HCT116 (cell line): ENCODE data around the gene DOCK3. TPM values are rescaled to one million over a fixed set of nuclear protein-coding genes. Genes with fewer than 3 reads are reported as not detected.

Source experiments
- ATAC-seq: fragments of 200-7000 bp; cut with Tn5 transposase; 2 replicates; pipeline ENCODE4 v1.9.1; 2020; ENCODE audit warnings: mild to moderate bottlenecking, moderate library complexity
- BruUV-seq: library from RNA; stranded (reverse); fragments of 400-500 nt; replicated peaks from 2 replicates; lab custom pipeline; 2021; lab: Mats Ljungman, UMichigan
- CTCF ChIA-PET: fragments of 300-600 bp; sonication (Branson Sonifier 250); formaldehyde crosslinking; loops from one replicate; lab custom pipeline; 2021; ENCODE audit warnings: antibody characterized with exemption; lab: Charles Lee
- POLR2A ChIA-PET: fragments of 300-600, 350-600 bp; sonication (Branson Sonifier 250); formaldehyde crosslinking; loops from one replicate; lab custom pipeline; 2021; ENCODE audit warnings: antibody characterized with exemption; lab: Charles Lee
- RAD21 ChIA-PET, 2 experiments: fragments of 300-600 bp; sonication (Branson Sonifier 250); formaldehyde crosslinking; loops; one replicate each; lab custom pipeline; 2023; ENCODE audit warnings: low total read pairs in 2 of 2; ENCODE audit not compliant: uncharacterized antibody in 2 of 2, unreplicated experiment in 2 of 2, low non-redundant PET in 1 of 2; lab: Charles Lee
- DNase-seq: peaks from one replicate; pipeline ENCODE4 v3.0.0-alpha.2; 2010; ENCODE audit warnings: low read depth, low spot score
- H2AFZ ChIP-seq: fragments of 200-600 bp; shearing (Covaris generic), sonication (generic); 2 replicates; pipeline ENCODE4 v1.6.1; 2017; ENCODE audit warnings: low read depth, mixed run types, mixed read lengths, antibody characterized with exemption, low read length; ENCODE audit not compliant: poor library complexity, severe bottlenecking
- H3K27ac ChIP-seq: 2 replicates; pipeline ENCODE4 v1.5.1; 2012; ENCODE audit warnings: low read depth, low read length
- H3K27me3 ChIP-seq: fragments of 200-600 bp; sonication (generic); 2 replicates; pipeline ENCODE4 v1.6.1; 2016; ENCODE audit warnings: mixed run types, low read length, mixed read lengths; ENCODE audit not compliant: insufficient read depth
- H3K36me3 ChIP-seq, 2 experiments: fragments of 200-500 bp in 1 of 2; fragments of 200-600 bp in 1 of 2; sonication (Bioruptor generic) in 1 of 2; sonication (generic) in 1 of 2; 2 replicates each; pipeline versions ENCODE4 v1.5.1 to v1.6.1; 2014 to 2016; ENCODE audit warnings: low read length in 2 of 2, inconsistent platforms in 1 of 2, mixed read lengths in 1 of 2, mixed run types in 1 of 2; ENCODE audit not compliant: insufficient read depth in 2 of 2, control insufficient read depth in 1 of 2
- H3K4me1 ChIP-seq, 2 experiments: fragments of 200-600 bp in 1 of 2; sonication (generic) in 1 of 2; 2 replicates each; pipeline versions ENCODE4 v1.5.1 to v1.6.1; 2012 to 2017; ENCODE audit warnings: low read length in 2 of 2, inconsistent platforms in 1 of 2, mild to moderate bottlenecking in 1 of 2, mixed read lengths in 1 of 2, mixed run types in 1 of 2, moderate library complexity in 1 of 2; ENCODE audit not compliant: insufficient read depth in 2 of 2, control insufficient read depth in 1 of 2
- H3K4me2 ChIP-seq: fragments of 200-600 bp; sonication (generic); 2 replicates; pipeline ENCODE4 v1.6.1; 2017; ENCODE audit warnings: mixed run types, low read length, mixed read lengths
- H3K4me3 ChIP-seq, 2 experiments: fragments of 200-600 bp in 1 of 2; sonication (generic) in 1 of 2; replicated peaks in 1 of 2; 2 replicates each; pipeline ENCODE4 v1.5.1; 2011 to 2016; ENCODE audit warnings: low read length in 2 of 2, control low read depth in 1 of 2, low read depth in 1 of 2, mild to moderate bottlenecking in 1 of 2, mixed read lengths in 1 of 2, mixed run types in 1 of 2
- H3K79me2 ChIP-seq: fragments of 200-600 bp; sonication (generic); 2 replicates; pipeline ENCODE4 v1.6.1; 2017; ENCODE audit warnings: mild to moderate bottlenecking, mixed run types, low read length, moderate library complexity, mixed read lengths; ENCODE audit not compliant: insufficient read depth
- H3K9ac ChIP-seq: fragments of 200-600 bp; sonication (generic); 2 replicates; pipeline ENCODE4 v1.6.1; 2016; ENCODE audit warnings: low read length, mixed read lengths
- H3K9me2 ChIP-seq: fragments of 200-600 bp; sonication (generic), shearing (Covaris generic); 2 replicates; pipeline ENCODE4 v1.6.1; 2017; ENCODE audit warnings: mixed run types, mild to moderate bottlenecking, moderate library complexity; ENCODE audit not compliant: insufficient read depth
- H3K9me3 ChIP-seq, 2 experiments: fragments of 200-500 bp in 1 of 2; fragments of 200-600 bp in 1 of 2; sonication (Bioruptor generic) in 1 of 2; sonication (generic) in 1 of 2; 2 replicates each; pipeline ENCODE4 v1.6.1; 2014 to 2017; ENCODE audit warnings: low read length in 2 of 2, mixed read lengths in 2 of 2, inconsistent platforms in 1 of 2, low read depth in 1 of 2, mild to moderate bottlenecking in 1 of 2, mixed run types in 1 of 2, moderate library complexity in 1 of 2; ENCODE audit not compliant: control insufficient read depth in 1 of 2, insufficient read depth in 1 of 2
- H4K20me1 ChIP-seq: fragments of 200-600 bp; sonication (generic), shearing (Covaris generic); 2 replicates; pipeline ENCODE4 v1.6.1; 2017; ENCODE audit warnings: mixed run types, mild to moderate bottlenecking, moderate library complexity; ENCODE audit not compliant: insufficient read depth
- ELF1 ChIP-seq: IDR thresholded peaks from 2 replicates; pipeline ENCODE4 v1.6.1; 2012; ENCODE audit warnings: low read depth, borderline replicate concordance
- JUND ChIP-seq: IDR thresholded peaks from 2 replicates; pipeline ENCODE4 v1.6.1; 2012
- POLR2AphosphoS5 ChIP-seq: IDR thresholded peaks from 2 replicates; pipeline ENCODE4 v1.6.1; 2011; ENCODE audit warnings: mild to moderate bottlenecking, low read depth, low read length, moderate library complexity
- SIN3A ChIP-seq: IDR thresholded peaks from 2 replicates; pipeline ENCODE4 v1.6.1; 2012; ENCODE audit warnings: low read depth
- SP1 ChIP-seq: IDR thresholded peaks from 2 replicates; pipeline ENCODE4 v1.6.1; 2012; ENCODE audit warnings: low read depth
- SRF ChIP-seq: IDR thresholded peaks from 2 replicates; pipeline ENCODE4 v1.6.1; 2012; ENCODE audit warnings: low read depth
- TCF7L2 ChIP-seq: IDR thresholded peaks from 2 replicates; pipeline ENCODE4 v1.7.0; 2011; ENCODE audit warnings: borderline replicate concordance, inconsistent platforms; ENCODE audit not compliant: insufficient read depth, insufficient read length; ENCODE audit errors: extremely low read depth
- YY1 ChIP-seq: IDR thresholded peaks from 2 replicates; pipeline ENCODE4 v1.6.1; 2011; ENCODE audit warnings: low read length, low read depth, moderate library complexity, mild to moderate bottlenecking; ENCODE audit not compliant: insufficient replicate concordance; ENCODE audit errors: extremely low read depth
- ZFX ChIP-seq: fragments of 450-650 bp; IDR thresholded peaks from 2 replicates; pipeline ENCODE4 v1.6.1; 2017
- ZNF274 ChIP-seq: fragments of 200-500 bp; sonication (Bioruptor generic); IDR thresholded peaks from 2 replicates; pipeline ENCODE4 v1.6.1; 2014; ENCODE audit warnings: mild to moderate bottlenecking, low read depth, low read length, inconsistent platforms
- intact Hi-C: fragments of 100-400 bp; cut with micrococcal nuclease; formaldehyde crosslinking; loops from 2 replicates; pipeline ENCODE4 v1.10.0; 2022
- total RNA-seq: library from RNA; stranded (reverse); gene quantifications from one replicate; pipeline ENCODE4 v1.2.1, GENCODE V29; 2021; ENCODE audit not compliant: unreplicated experiment
- TF ChIP-seq, protein P1 (sequence below), 3 experiments: fragments of 200-600 bp in 1 of 3; sonication (generic) in 1 of 3; IDR thresholded peaks in 2 of 3; conservative IDR thresholded peaks in 1 of 3; 2 replicates each; pipeline ENCODE4 v1.5.1; 2012 to 2017; ENCODE audit warnings: low read depth in 2 of 3, low read length in 2 of 3, antibody characterized with exemption in 1 of 3, borderline replicate concordance in 1 of 3, control low read depth in 1 of 3, mild to moderate bottlenecking in 1 of 3, mixed read lengths in 1 of 3, mixed run types in 1 of 3, moderate library complexity in 1 of 3; ENCODE audit not compliant: insufficient read depth in 1 of 3
- TF ChIP-seq, protein P2 (sequence below): IDR thresholded peaks from 2 replicates; pipeline ENCODE4 v1.6.1; 2011; ENCODE audit warnings: mild to moderate bottlenecking, low read length, moderate library complexity; ENCODE audit not compliant: insufficient replicate concordance; ENCODE audit errors: extremely low read depth
- TF ChIP-seq, protein P3 (sequence below): IDR thresholded peaks from 2 replicates; pipeline ENCODE4 v1.6.1; 2012; ENCODE audit warnings: low read depth

Gene DOCK3
- total RNA-seq, 1 experiment from 2014 or later: 4.2 TPM

DNA sequence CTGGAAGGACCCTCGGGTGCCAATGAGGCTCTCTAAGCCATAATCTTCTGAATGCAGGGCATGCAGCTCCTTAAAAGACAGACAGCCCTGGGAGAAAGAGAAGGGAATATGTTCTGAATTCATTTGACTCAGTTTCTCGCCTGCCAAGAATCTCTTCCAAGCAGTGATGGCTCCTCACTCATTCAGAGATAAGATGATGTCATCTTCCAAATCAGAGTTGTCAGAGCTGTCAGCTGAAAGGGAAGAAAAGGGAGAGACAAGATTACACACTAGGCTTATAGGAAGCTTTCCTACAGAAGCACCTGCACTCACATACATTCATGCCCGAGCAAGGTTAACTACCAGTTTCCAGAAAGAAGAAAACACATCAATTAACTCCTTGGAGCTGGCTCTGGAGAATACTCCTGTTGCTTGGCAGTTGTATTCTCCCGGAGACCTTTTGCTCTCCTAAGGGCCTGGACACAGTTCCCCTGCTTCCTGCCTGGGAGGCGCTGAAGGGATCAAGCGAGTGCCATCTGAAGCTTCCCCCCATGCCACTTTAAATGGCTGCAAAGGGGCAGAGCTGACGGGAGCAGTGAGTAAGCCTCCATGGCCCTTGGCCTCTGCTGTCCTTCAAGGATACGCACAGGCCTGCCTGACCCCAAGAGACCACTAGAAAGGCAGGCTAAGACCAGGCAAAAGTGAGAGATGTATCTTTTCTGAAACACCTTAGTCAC is 724.0 kb downstream of the DOCK3 start (continued):
- TF ChIP-seq, protein P1, sequence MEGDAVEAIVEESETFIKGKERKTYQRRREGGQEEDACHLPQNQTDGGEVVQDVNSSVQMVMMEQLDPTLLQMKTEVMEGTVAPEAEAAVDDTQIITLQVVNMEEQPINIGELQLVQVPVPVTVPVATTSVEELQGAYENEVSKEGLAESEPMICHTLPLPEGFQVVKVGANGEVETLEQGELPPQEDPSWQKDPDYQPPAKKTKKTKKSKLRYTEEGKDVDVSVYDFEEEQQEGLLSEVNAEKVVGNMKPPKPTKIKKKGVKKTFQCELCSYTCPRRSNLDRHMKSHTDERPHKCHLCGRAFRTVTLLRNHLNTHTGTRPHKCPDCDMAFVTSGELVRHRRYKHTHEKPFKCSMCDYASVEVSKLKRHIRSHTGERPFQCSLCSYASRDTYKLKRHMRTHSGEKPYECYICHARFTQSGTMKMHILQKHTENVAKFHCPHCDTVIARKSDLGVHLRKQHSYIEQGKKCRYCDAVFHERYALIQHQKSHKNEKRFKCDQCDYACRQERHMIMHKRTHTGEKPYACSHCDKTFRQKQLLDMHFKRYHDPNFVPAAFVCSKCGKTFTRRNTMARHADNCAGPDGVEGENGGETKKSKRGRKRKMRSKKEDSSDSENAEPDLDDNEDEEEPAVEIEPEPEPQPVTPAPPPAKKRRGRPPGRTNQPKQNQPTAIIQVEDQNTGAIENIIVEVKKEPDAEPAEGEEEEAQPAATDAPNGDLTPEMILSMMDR (IDR thresholded peaks at IDR 0.05 in 2 of 3, conservative IDR thresholded peaks at IDR 0.05 in 1 of 3; ENCODE audit: borderline replicate concordance in 1 of 3, insufficient read depth in 1 of 3, low read depth in 2 of 3, low read length in 2 of 3): no peak
- TF ChIP-seq, protein P2, sequence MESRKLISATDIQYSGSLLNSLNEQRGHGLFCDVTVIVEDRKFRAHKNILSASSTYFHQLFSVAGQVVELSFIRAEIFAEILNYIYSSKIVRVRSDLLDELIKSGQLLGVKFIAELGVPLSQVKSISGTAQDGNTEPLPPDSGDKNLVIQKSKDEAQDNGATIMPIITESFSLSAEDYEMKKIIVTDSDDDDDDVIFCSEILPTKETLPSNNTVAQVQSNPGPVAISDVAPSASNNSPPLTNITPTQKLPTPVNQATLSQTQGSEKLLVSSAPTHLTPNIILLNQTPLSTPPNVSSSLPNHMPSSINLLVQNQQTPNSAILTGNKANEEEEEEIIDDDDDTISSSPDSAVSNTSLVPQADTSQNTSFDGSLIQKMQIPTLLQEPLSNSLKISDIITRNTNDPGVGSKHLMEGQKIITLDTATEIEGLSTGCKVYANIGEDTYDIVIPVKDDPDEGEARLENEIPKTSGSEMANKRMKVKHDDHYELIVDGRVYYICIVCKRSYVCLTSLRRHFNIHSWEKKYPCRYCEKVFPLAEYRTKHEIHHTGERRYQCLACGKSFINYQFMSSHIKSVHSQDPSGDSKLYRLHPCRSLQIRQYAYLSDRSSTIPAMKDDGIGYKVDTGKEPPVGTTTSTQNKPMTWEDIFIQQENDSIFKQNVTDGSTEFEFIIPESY: no peak

DNA sequence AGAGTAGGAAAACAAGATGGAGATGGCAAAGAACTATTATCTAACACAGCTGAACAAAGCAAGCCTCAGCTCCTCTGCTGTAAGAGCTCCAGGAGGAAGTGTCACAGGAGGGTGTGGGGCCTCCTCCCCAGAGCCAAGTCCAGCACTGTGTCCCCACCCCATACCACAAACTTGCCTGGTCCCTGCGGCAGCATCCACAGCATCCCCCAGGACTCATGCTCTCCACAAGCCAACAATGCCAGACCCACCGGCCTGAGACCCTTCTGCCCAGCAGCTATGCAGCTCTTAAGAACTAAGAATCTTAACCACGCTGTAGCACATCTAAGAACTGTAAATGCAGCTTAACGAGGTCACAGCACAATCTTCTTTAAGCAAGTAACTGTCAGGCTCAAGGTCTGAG is 725.4 kb downstream of the DOCK3 start:
- ChIA-PET POLR2A (no interaction called here), RAD21 (no interaction called here), CTCF (no interaction called here)
- intact Hi-C loops: no loop called here
- no peak overlapping the region for H3K4me2 ChIP-seq
- no peak overlapping the region for H2AFZ ChIP-seq
- no peak overlapping the region for H3K27ac ChIP-seq
- no peak overlapping the region for H3K9ac ChIP-seq
- ATAC-seq (no peak), DNase-seq (no peak)
- no peaks in the 10 kb centered on the region for H3K27me3 ChIP-seq
- peaks cover 41 to 47% of the 10 kb centered on the region in 2 experiments for H3K36me3 ChIP-seq
- TF ChIP-seq TCF7L2 (no peak), JUND (no peak), ZNF274 (no peak), SRF (no peak), YY1 (no peak), ZFX (no peak), POLR2AphosphoS5 (no peak), SP1 (no peak), ELF1 (no peak), SIN3A (no peak)
- TF ChIP-seq, protein P1 (IDR thresholded peaks at IDR 0.05 in 2 of 3, conservative IDR thresholded peaks at IDR 0.05 in 1 of 3; ENCODE audit: borderline replicate concordance in 1 of 3, insufficient read depth in 1 of 3, low read depth in 2 of 3, low read length in 2 of 3): no peak
- TF ChIP-seq, protein P3, sequence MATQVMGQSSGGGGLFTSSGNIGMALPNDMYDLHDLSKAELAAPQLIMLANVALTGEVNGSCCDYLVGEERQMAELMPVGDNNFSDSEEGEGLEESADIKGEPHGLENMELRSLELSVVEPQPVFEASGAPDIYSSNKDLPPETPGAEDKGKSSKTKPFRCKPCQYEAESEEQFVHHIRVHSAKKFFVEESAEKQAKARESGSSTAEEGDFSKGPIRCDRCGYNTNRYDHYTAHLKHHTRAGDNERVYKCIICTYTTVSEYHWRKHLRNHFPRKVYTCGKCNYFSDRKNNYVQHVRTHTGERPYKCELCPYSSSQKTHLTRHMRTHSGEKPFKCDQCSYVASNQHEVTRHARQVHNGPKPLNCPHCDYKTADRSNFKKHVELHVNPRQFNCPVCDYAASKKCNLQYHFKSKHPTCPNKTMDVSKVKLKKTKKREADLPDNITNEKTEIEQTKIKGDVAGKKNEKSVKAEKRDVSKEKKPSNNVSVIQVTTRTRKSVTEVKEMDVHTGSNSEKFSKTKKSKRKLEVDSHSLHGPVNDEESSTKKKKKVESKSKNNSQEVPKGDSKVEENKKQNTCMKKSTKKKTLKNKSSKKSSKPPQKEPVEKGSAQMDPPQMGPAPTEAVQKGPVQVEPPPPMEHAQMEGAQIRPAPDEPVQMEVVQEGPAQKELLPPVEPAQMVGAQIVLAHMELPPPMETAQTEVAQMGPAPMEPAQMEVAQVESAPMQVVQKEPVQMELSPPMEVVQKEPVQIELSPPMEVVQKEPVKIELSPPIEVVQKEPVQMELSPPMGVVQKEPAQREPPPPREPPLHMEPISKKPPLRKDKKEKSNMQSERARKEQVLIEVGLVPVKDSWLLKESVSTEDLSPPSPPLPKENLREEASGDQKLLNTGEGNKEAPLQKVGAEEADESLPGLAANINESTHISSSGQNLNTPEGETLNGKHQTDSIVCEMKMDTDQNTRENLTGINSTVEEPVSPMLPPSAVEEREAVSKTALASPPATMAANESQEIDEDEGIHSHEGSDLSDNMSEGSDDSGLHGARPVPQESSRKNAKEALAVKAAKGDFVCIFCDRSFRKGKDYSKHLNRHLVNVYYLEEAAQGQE: no peak
- no peaks in the 10 kb centered on the region for H3K4me1 ChIP-seq
- H3K4me3 ChIP-seq: no peak overlapping the region
- H3K79me2 ChIP-seq: peaks cover 13% of the 10 kb centered on the region
- no peaks in the 10 kb centered on the region for H3K9me2 ChIP-seq
- H3K9me3 ChIP-seq: no peaks in the 10 kb centered on the region
- H4K20me1 ChIP-seq: no peaks in the 10 kb centered on the region
- no TSS peak for BruUV-seq
